NCI-H510A (cell line): ENCODE data around the gene CD96.
"Not testable (repeated sequence)": the region's sequence is repeated elsewhere in the genome, so short reads cannot be mapped to it uniquely, and the experiment has no call there.

Source experiments
- DNase-seq: peaks from one replicate; lab custom pipeline; 2025; lab: John Stamatoyannopoulos, UW

The CD96 gene

DNA sequence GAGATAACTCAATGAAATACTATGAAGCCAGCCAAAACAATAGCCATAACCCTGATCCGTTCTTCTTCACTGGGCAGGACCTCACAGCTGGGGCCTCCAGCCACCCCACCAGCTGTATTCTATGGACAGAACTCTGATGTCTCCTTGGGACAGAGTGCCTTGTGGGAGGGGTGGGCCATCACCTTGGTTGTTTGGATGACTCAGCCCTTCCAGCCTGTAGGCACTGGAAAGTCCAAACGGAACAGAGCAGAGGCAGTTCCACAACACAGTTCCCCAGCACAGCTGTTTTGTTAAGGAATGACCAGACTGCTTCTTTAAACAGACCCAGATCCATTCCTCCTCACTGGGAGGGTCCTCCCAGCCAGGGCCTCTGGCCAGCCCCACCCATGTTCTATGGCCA is 85.1 kb downstream of the CD96 start:
- DNase-seq, result no peak

DNA sequence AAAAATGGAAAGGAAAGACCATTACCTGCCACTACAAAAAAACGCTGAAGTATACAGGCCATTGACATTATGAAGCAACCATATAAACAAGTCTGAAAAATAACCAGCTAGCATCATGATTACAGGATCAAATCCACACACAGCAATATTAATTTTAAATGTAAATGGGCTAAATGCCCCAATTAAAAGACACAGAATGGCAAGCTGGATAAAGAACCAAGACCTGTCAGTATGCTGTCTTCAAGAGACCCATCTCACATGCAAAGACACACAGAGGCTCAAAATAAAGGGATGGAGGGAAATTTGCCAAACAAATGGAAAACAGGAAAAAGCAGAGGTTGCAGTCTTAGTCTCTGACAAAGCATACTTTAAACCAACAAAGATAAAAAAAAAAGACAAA is 87.0 kb downstream of the CD96 start:
- not testable (repeated sequence) for DNase-seq

DNA sequence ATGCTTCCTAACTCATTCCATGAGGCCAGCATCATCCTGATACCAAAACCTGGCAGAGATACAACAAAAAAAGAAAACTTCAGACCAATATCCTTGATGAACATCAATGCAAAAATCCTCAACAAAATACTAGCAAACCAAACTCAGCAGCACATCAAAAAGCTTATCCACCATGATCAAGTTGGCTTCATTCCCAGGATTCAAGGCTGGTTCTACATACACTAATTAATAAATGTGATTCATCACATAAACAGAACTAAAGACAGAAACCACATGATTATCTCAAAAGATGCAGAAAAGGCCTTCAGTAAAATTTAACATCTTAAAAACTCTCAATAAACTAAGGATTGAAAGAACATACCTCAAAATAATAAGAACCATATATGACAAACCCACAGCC is 88.6 kb downstream of the CD96 start:
- DNase-seq, result not testable (repeated sequence)

DNA sequence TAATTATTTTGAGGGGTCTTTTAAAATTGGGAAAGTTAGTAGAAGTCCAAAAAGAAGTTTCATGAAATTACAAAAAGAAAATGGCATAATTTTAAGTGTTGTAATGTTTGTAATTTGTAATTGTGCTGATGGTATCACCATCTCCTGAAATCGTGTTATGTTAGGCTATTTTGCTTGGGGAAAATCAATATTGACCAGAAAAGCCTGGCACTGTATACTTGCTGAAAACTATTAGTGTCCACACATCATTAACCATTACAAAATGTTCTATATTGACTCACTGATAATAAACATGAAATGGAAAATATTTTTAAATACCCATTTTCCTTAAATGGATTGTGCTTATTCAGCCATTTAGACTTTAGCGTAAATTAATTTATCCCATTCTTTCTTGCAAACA is 93.4 kb downstream of the CD96 start:
- DNase-seq, result no peak

DNA sequence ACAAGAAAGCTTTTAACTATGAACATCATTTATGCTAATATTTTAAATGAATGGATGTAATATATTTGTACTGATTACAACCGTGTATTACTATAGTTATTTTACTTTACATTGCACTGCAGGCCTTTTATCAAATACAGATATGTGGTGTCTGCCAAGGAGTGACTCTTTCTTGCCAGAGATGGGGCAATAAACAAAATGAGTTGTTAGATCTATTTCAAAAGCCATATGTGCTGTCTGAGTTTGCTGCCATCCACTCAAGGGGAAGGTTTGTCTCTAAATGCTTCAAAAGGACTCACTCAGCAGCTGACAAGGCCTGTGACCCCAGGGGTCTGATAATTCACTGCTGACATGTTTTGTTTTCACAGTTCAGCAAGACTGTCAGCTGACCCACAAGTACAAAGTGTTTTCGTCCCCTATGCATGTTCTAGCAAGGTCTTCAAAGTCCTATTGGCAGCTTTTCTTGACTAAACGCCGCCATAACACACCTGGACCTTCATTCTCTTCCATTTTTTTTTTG is 94.4 kb downstream of the CD96 start:
- no peak for DNase-seq

- no peak for DNase-seq
These were observed 97.3 kb downstream of the CD96 start for GRCh38 chr3:111639316-111639715.

GRCh38 chr3:111648991-111649579 is 107.1 kb downstream of the CD96 start:
- DNase-seq, result no peak

DNA sequence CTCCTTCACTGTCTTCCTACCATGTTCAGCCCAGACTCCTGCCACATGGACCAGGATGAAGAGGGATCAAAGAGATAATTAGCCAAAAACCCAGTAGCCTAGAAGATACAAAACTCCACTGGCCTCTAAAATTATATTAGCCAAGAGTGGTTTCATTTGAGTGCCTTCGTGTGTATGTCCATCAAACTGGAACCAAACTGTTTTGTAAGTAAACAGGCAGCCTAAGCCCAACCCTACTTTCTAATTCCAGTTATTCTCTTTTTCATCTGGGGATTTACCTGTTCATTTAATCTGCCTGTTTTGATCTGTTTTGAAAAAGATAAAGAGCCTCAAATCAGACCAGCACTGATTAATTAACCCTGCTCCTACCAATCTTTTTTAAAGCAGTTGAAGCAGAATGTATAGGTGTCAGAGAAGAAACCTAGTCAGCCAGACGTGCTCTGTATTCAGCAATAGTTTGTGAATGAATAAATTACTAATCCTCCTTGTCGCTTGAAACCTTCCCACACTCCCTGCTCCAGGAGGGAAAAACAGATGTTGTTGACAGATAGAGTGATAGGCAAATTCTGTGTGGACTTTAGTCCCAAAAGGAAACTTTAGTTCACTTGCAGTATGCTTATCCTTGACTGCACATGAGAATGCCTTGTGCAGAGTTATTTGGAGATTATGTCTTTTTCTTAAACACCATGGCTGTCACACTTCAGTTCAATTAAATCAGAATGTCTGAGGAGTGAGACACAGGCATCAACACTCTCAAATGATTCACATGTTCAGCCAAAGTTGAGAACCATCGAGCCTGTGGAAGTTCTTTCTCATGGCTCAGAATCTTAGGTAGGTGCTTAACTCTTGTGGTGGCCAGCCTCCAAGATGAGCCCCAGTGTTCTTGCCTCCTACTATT is 108.6 kb downstream of the CD96 start:
- DNase-seq, result no peak

GRCh38 chr3:111652492-111653180 is 110.6 kb downstream of the CD96 start:
- no peak for DNase-seq

GRCh38 chr3:111653766-111654165 is 111.8 kb downstream of the CD96 start:
- DNase-seq, result no peak

- no peak for DNase-seq
These were observed 120.0 kb downstream of the CD96 start for GRCh38 chr3:111662012-111662411.

DNA sequence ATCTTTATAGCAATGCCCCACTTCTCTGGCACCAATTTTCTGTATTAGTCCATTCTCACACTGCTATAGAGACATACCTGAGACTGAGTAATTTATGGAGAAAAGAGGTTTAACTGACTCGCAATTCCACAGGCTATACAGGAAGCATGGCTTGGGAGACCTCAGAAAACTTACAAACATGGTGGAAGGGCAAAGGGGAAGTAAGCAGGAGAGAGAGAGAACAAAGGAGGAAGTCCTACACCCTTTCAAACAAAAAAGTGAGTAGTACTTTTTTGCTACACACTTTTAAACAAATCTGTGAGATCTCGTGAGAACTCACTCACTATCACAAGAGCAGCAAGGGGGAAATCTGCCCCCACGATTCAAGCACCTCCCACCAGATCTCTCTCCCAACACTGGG is 120.9 kb downstream of the CD96 start:
- DNase-seq, result no peak

- no peak for DNase-seq
These were observed 124.2 kb downstream of the CD96 start for GRCh38 chr3:111666041-111666735.

- no peak for DNase-seq
These were observed 125.2 kb downstream of the CD96 start for GRCh38 chr3:111667170-111667569.

- no peak for DNase-seq
These were observed 125.7 kb downstream of the CD96 start for GRCh38 chr3:111667621-111668239.

GRCh38 chr3:111668326-111668725 is 126.3 kb downstream of the CD96 start:
- DNase-seq, result no peak

- DNase-seq, result peak; percentile 6
These were observed 127.0 kb downstream of the CD96 start for GRCh38 chr3:111668888-111669488.

GRCh38 chr3:111669926-111670630 is 128.1 kb downstream of the CD96 start:
- DNase-seq, result no peak

DNA sequence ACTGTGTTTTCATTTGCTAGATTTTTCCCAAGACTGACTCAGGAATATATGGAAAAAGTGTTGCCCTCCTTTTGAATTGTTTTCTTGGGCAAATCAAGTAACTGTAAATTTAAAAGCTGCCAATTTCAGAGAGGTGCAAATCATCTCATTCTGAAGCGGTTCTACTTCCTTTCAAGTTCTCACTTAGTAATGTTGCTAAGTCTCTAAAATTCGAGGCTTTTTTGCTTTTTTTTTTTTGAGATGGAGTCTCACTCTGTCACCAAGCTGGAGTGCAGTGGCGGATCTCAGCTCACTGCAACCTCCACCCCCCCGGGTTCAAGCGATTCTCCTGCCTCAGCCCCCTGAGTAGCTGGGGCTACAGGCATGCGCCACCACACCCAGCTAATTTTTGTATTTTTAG is 130.5 kb downstream of the CD96 start:
- not testable (repeated sequence) for DNase-seq

- no peak for DNase-seq
These were observed 133.8 kb downstream of the CD96 start for GRCh38 chr3:111675846-111676210.
